C4-2B (cell line): ENCODE data around the gene SLC52A1.
"Not testable (repeated sequence)": the region's sequence is repeated elsewhere in the genome, so short reads cannot be mapped to it uniquely, and the experiment has no call there.

Source experiments
- H3K27ac ChIP-seq: fragments of 450-650 bp; 2 replicates; pipeline ENCODE4 v1.5.1; 2017
- ZFX ChIP-seq: fragments of 450-650 bp; IDR thresholded peaks from 2 replicates; pipeline ENCODE4 v1.6.1; 2017
- TF ChIP-seq, protein P1 (sequence below): fragments of 450-650 bp; conservative IDR thresholded peaks from 2 replicates; pipeline ENCODE4 v1.5.1; 2017; ENCODE audit warnings: mild to moderate bottlenecking

SLC52A1 gene

GRCh38 chr17:5035315-5035714 is at the start of gene SLC52A1:
TSS of gene SLC52A1 (minus strand) at chr17:5035426. CDS start at chr17:5034606, 820 bp downstream.
- no peak within 1 kb of the TSS for H3K27ac ChIP-seq

DNA sequence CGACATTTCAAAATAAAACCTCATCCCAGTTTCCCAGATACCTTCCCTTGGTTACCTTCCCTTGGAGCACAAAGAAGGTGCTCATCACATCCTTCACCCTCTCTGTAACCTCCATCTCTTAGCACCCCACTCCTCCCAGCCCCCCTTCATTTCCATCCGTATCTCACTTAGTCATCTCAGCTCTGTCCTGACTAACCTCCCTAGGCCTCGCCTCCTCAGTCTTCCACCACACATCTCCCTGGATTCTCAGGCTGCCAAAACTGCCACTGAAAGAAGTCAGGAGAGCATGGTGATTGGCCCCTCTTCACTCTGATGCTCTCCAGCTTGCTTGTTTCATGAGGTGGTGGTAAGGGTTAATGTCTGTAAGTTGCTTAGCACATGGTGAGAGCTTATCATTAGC is 45.4 kb upstream of the SLC52A1 start:
- TF ChIP-seq, protein P1, sequence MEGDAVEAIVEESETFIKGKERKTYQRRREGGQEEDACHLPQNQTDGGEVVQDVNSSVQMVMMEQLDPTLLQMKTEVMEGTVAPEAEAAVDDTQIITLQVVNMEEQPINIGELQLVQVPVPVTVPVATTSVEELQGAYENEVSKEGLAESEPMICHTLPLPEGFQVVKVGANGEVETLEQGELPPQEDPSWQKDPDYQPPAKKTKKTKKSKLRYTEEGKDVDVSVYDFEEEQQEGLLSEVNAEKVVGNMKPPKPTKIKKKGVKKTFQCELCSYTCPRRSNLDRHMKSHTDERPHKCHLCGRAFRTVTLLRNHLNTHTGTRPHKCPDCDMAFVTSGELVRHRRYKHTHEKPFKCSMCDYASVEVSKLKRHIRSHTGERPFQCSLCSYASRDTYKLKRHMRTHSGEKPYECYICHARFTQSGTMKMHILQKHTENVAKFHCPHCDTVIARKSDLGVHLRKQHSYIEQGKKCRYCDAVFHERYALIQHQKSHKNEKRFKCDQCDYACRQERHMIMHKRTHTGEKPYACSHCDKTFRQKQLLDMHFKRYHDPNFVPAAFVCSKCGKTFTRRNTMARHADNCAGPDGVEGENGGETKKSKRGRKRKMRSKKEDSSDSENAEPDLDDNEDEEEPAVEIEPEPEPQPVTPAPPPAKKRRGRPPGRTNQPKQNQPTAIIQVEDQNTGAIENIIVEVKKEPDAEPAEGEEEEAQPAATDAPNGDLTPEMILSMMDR: no peak
- no peak for TF ChIP-seq ZFX

More at GRCh38 chr17:5035315-5035714, at the start of gene SLC52A1:
- no peak for TF ChIP-seq ZFX
- TF ChIP-seq, protein P1: no peak

DNA sequence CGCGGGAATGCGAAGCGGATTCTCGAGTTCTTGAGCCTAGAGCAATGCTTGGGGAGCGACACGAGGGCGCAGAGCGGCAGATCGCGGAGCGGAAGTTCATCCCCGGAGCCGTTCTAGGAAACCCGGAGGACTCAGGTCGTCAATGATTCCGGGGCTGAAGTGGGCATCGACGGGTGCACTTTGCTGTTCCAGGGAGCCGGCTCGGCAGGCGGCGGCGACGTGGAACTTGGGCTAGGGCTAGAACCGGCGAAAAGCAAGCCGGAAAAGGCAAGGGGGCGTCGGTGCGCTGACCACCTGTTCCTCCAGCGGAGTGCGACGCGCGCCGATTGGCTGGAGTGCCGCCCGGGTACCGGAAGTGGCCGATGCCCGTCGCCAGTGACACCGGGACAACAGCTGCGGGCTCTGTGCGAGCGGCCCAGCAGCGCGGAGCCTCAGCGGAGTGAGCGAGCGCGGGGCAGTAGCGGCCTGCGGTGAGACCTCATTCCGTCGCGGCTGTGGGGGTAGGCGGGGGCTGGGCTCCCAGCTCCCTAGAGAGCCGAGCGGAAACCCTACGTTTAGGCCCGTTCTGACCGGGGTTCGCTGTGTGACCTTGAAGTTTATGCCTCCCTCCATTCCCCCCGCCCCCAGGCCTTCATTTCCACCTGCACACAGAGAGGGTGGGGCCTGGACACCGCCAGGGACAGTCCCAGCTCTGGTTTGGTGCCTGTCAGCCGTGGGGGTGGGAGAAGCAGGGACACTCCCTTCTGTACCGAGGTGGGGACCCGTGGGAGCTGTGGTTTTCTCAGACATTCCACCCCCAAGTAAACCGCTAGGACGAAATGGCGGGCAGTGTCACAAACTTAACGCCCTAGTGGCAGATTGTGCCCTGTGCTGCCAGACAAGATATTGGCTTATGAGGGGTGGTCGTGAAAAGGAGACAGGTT is 43.1 kb upstream of the SLC52A1 start, which contains the start of gene ZFP3:
TSS of gene ZFP3 (plus strand) at position 362 of the 923 bp plus-strand sequence. CDS start 13,038 bp downstream, outside the sequence.
- no peak for TF ChIP-seq ZFX
- H3K27ac ChIP-seq: no peak within 1 kb of the TSS

More for the DNA sequence above, 45.4 kb upstream of the SLC52A1 start:
- no peak overlapping the region for H3K27ac ChIP-seq

- no peak overlapping the region for H3K27ac ChIP-seq
- TF ChIP-seq, protein P1: no peak
- no peak for TF ChIP-seq ZFX
Measured at GRCh38 chr17:5077781-5078105, 42.5 kb upstream of the SLC52A1 start.

- H3K27ac ChIP-seq: not testable (repeated sequence)
Measured at GRCh38 chr17:5077275-5077674, 42.0 kb upstream of the SLC52A1 start.

- not testable (repeated sequence) for H3K27ac ChIP-seq
Measured at GRCh38 chr17:5075472-5075871, 40.2 kb upstream of the SLC52A1 start.

DNA sequence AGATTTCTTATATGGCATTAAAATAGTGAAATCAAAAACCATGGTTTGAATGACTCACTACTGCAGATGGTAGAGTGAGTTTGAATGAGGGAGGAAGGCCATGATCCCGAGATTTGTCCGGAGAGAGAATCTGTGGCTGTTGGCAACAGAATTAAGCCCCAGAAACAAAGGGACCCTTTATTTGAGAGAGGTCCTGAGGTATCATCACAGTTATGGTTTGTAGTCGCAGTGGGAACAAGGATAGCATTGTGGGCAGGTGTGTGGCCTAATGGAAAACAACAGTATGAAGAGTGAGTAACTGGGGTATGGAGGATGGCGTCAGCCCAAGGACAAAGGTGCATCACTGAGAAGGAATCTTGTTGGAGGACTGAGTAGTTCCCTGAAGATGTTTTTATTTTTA is 34.5 kb upstream of the SLC52A1 start:
- H3K27ac ChIP-seq: no peak overlapping the region
- no peak for TF ChIP-seq ZFX
- TF ChIP-seq, protein P1: no peak

DNA sequence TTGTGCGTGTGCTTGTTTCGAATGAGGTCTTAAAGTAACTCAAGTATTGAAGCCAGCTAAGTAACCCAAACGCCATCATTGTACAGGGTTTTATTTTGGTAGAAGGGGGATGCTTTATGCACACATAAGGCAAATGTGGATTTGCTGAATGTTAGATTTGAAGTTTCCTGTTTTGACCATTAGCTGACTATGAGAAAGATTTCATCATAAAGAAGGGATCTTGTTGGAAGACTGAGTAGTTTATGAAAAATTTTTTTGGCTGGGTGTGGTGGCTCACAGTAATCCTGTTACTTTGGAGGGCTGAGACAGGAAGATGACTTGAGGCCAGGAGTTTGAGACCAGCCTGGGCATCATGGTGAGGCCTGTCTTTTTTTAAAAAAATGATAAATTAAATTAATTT is 33.0 kb upstream of the SLC52A1 start:
- TF ChIP-seq ZFX: no peak
- TF ChIP-seq, protein P1: no peak
- no peak overlapping the region for H3K27ac ChIP-seq

DNA sequence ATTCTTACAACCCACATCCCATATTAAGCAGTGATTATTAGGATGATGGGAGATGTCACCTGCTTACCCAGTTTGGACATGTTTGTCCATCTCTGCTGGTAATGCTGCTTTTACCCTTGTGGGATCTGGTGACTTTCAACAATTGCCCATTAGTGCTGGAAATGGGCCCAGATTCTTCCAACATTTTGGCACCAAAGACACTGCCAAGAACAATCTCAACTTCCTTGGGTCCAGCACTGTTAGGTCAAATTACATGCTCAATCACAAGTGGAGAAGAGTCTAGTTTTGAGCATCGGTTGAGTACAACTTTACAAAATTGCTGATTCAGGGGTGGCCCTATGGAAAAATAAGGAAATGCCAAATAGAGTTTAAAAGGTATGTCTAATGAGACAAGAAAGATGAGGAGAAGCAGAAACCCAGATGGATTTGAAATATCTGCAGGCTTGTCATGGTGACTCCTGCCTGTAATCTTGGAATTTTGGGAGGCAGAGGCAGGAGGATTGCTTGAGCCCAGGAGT is 30.1 kb upstream of the SLC52A1 start:
- H3K27ac ChIP-seq: no peak overlapping the region
- no peak for TF ChIP-seq ZFX
- TF ChIP-seq, protein P1: no peak
